ENCODE measurements around the gene KLHDC8A.

The KLHDC8A gene

GRCh38 chr1:205312866-205313562 is 43.7 kb downstream of the KLHDC8A start:
- Histone ChIP-seq H3K9ac (ENCODE audit: low read depth, low read length) (peak overlapping the region; percentile 85; the same call in 1 of the 2 replicates), H3K27ac (ENCODE audit: low read length) (peak overlapping the region; percentile 96), H3K36me3 (ENCODE audit: insufficient read depth, low read depth, low read length) (peaks cover 41% of the 10 kb centered on the region), H3K4me3 (ENCODE audit: low read length) (peak overlapping the region; percentile 52; the same call in 1 of the 2 replicates), H3K9me3 (ENCODE audit: insufficient read depth, low read depth, low read length) (no peaks in the 10 kb centered on the region), H3K27me3 (ENCODE audit: insufficient read depth, low read length) (no peaks in the 10 kb centered on the region), H3K4me1 (ENCODE audit: insufficient read depth, low read length) (peaks cover 50% of the 10 kb centered on the region)

DNA sequence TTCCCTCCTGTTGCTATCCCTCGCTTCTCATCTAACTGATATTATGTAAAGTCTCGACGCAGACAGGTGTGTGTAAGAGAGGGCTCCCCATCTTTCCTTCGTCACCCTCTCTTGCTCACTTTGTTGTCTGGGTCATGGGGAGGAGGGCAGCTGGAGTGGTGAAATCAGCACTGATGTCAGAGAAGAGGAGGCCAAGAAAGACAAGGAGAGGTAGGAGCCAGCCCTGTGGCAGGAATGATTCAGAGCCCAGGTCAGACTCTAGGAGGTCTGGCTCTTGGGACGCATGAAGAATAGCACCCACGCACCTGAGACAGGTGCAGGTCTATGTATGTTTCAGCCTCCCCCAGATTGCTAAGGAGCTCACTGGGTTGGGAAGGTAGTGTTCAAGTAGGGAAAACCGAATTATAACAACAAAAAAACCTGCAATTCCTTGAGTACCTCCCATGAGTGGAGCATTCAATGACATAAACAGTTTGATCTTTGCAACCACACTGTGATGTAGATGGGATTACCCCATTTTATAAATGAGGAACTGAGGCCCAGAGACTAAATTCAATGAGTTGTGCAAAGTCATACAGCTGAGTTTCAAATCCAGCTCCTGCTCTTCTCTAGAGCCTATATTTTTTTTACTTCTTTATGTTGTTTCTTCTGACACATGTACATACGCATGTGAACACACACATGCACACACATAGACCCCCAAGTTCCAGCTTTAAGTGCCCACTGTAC is 45.6 kb downstream of the KLHDC8A start:
- no peaks in the 10 kb centered on the region for H3K27me3 ChIP-seq (ENCODE audit: insufficient read depth, low read length)
- no peak overlapping the region for H3K4me3 ChIP-seq (ENCODE audit: low read length)
- H3K36me3 ChIP-seq (ENCODE audit: insufficient read depth, low read depth, low read length), result peaks cover 60% of the 10 kb centered on the region
- no peaks in the 10 kb centered on the region for H3K9me3 ChIP-seq (ENCODE audit: insufficient read depth, low read depth, low read length)
- H3K9ac ChIP-seq (ENCODE audit: low read depth, low read length), result no peak overlapping the region
- H3K4me1 ChIP-seq (ENCODE audit: insufficient read depth, low read length), result peaks cover 34% of the 10 kb centered on the region
- H3K27ac ChIP-seq (ENCODE audit: low read length), result no peak overlapping the region

- peaks cover 73% of the 10 kb centered on the region for H3K36me3 ChIP-seq (ENCODE audit: insufficient read depth, low read depth, low read length)
- no peak overlapping the region for H3K4me3 ChIP-seq (ENCODE audit: low read length)
- H3K4me1 ChIP-seq (ENCODE audit: insufficient read depth, low read length), result peaks cover 23% of the 10 kb centered on the region
- H3K9ac ChIP-seq (ENCODE audit: low read depth, low read length), result no peak overlapping the region
- H3K27me3 ChIP-seq (ENCODE audit: insufficient read depth, low read length), result no peaks in the 10 kb centered on the region
- no peaks in the 10 kb centered on the region for H3K9me3 ChIP-seq (ENCODE audit: insufficient read depth, low read depth, low read length)
- no peak overlapping the region for H3K27ac ChIP-seq (ENCODE audit: low read length)
Measured at GRCh38 chr1:205309741-205310140, 47.0 kb downstream of the KLHDC8A start.

- Histone ChIP-seq H3K27ac (ENCODE audit: low read length) (no peak overlapping the region), H3K36me3 (ENCODE audit: insufficient read depth, low read depth, low read length) (peaks cover 97% of the 10 kb centered on the region)
Measured at GRCh38 chr1:205306929-205307566, 49.7 kb downstream of the KLHDC8A start.

GRCh38 chr1:205304695-205305070 is 52.0 kb downstream of the KLHDC8A start:
- Histone ChIP-seq H3K36me3 (ENCODE audit: insufficient read depth, low read depth, low read length) (peaks cover 75% of the 10 kb centered on the region), H3K9me3 (ENCODE audit: insufficient read depth, low read depth, low read length) (no peaks in the 10 kb centered on the region), H3K4me3 (ENCODE audit: low read length) (no peak overlapping the region), H3K27me3 (ENCODE audit: insufficient read depth, low read length) (no peaks in the 10 kb centered on the region), H3K27ac (ENCODE audit: low read length) (no peak overlapping the region), H3K4me1 (ENCODE audit: insufficient read depth, low read length) (peaks cover 23% of the 10 kb centered on the region; the same call in 1 of the 2 replicates), H3K9ac (ENCODE audit: low read depth, low read length) (no peak overlapping the region)

More at GRCh38 chr1:205306929-205307566, 49.7 kb downstream of the KLHDC8A start:
- no peak overlapping the region for H3K4me3 ChIP-seq (ENCODE audit: low read length)
- H3K9me3 ChIP-seq (ENCODE audit: insufficient read depth, low read depth, low read length), result no peaks in the 10 kb centered on the region
- H3K9ac ChIP-seq (ENCODE audit: low read depth, low read length), result no peak overlapping the region
- no peaks in the 10 kb centered on the region for H3K27me3 ChIP-seq (ENCODE audit: insufficient read depth, low read length)
- H3K4me1 ChIP-seq (ENCODE audit: insufficient read depth, low read length), result peaks cover 7% of the 10 kb centered on the region; the same call in 1 of the 2 replicates

DNA sequence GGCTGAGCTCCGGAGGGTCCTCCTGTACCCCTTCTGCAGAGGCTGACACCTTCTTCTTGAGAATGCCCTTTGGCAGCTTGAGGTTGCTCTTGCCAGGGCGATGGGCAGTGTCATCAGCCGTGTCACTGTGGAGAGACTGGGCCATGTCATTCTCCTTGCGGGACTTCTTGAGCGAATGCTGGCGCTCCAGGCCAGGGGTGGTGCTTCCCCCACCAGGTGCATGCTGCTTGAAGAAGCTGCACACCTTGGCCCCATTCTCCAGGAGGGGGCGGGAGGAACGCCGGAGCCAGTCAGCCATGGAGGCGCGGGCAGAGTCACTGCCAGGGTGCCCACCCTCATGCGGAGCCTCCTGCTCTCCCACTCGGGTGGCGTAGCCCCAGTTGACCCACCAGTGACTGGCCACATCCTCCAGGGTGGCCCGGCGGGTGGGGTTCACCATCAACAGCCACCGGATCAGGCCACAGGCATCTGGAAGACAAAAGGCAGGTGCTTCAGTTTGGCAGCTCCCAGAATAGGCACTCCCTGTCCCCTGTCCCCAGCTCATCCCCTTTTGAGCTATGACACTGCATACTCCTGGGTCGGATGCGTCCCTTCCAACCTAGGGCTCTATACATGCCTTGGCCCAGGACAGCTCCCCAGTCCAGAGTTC is 52.6 kb downstream of the KLHDC8A start:
- Histone ChIP-seq H3K27me3 (ENCODE audit: insufficient read depth, low read length) (no peaks in the 10 kb centered on the region), H3K27ac (ENCODE audit: low read length) (no peak overlapping the region), H3K9me3 (ENCODE audit: insufficient read depth, low read depth, low read length) (no peaks in the 10 kb centered on the region), H3K4me3 (ENCODE audit: low read length) (no peak overlapping the region), H3K4me1 (ENCODE audit: insufficient read depth, low read length) (peaks cover 23% of the 10 kb centered on the region; the same call in 1 of the 2 replicates), H3K36me3 (ENCODE audit: insufficient read depth, low read depth, low read length) (peaks cover 70% of the 10 kb centered on the region), H3K9ac (ENCODE audit: low read depth, low read length) (no peak overlapping the region)

GRCh38 chr1:205303247-205303888 is 53.4 kb downstream of the KLHDC8A start:
- Histone ChIP-seq H3K27ac (ENCODE audit: low read length) (peak overlapping the region; percentile 47), H3K4me3 (ENCODE audit: low read length) (no peak overlapping the region), H3K9ac (ENCODE audit: low read depth, low read length) (peak overlapping the region; percentile 45; the same call in 1 of the 2 replicates), H3K27me3 (ENCODE audit: insufficient read depth, low read length) (no peaks in the 10 kb centered on the region), H3K36me3 (ENCODE audit: insufficient read depth, low read depth, low read length) (peaks cover 62% of the 10 kb centered on the region), H3K9me3 (ENCODE audit: insufficient read depth, low read depth, low read length) (no peaks in the 10 kb centered on the region), H3K4me1 (ENCODE audit: insufficient read depth, low read length) (peaks cover 28% of the 10 kb centered on the region; the same call in 1 of the 2 replicates)

DNA sequence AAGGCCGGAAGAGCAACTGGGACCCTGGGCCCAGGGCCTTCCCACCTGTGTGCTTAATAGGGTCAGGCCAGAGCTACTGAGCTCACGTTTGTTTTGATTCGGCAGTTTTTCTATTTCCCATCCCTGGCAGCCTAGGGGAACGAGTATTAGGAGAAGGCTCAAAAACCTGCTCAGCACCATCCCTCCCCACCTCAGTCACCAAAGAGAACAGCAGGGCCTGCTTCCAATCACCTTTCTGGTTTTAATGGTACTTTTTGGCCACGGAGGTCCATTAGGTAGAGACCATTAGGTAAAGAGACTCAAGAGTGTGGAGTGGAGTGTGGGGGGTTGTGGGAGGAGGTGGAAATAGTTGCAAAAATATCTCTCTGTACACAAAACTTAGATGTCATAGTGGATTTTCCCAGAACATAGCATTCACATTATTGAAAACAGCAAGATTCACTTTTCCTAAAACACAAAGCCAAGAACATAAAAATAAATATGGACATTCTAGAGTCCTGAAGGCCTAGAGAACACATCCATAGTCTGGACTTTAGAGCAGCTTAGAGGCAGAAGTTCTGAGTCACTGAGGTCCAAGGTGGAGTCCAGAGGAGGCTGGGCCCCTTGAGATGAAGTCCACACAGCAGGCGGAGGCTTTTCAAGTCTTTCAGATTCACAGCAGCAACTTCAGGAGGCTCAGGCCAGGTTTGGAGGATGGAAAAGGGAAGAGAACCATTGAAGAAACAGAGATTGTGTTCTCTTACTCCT is 54.7 kb downstream of the KLHDC8A start:
- Histone ChIP-seq H3K9ac (ENCODE audit: low read depth, low read length) (peak overlapping the region; percentile 78), H3K27me3 (ENCODE audit: insufficient read depth, low read length) (no peaks in the 10 kb centered on the region), H3K9me3 (ENCODE audit: insufficient read depth, low read depth, low read length) (no peaks in the 10 kb centered on the region), H3K4me1 (ENCODE audit: insufficient read depth, low read length) (peaks cover 34% of the 10 kb centered on the region), H3K27ac (ENCODE audit: low read length) (peak overlapping the region; percentile 67), H3K36me3 (ENCODE audit: insufficient read depth, low read depth, low read length) (peaks cover 49% of the 10 kb centered on the region), H3K4me3 (ENCODE audit: low read length) (peak overlapping the region; percentile 41; the same call in 1 of the 2 replicates)

DNA sequence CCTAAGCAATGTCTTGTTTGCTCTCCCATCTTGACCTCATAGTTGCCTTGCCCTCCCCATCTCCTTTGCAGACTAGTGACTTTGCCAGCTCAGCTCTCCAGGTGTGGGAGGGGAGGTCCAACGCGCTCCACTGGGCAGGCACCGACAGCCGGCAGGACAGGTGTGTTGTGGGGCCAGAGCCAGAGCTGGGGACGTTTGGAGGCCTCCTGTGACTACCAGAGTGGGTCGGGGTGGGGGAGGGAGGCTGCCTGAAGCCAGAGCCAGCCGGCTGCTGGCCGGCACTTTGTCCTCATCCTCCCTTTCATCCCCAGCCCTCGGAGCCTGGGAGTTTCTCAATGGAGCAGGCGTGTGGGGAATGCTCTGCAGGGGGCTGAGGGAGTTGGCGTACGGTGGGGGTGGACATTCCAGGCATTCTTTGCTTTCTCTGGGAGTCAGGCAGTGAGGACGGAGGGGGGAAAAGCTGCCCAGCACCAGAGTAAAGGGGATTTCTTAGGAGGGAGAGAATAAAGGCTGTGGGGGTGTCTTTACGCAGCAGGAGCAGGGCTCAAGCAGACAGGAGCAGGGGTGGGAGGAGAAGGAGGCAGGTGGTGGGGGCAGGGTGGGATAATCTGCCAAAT is 55.4 kb downstream of the KLHDC8A start:
- Histone ChIP-seq H3K36me3 (ENCODE audit: insufficient read depth, low read depth, low read length) (peaks cover 42% of the 10 kb centered on the region), H3K27ac (ENCODE audit: low read length) (peak overlapping the region; percentile 91), H3K9me3 (ENCODE audit: insufficient read depth, low read depth, low read length) (no peaks in the 10 kb centered on the region), H3K9ac (ENCODE audit: low read depth, low read length) (peak overlapping the region; percentile 85), H3K27me3 (ENCODE audit: insufficient read depth, low read length) (no peaks in the 10 kb centered on the region), H3K4me1 (ENCODE audit: insufficient read depth, low read length) (peaks cover 34% of the 10 kb centered on the region), H3K4me3 (ENCODE audit: low read length) (peak overlapping the region; percentile 43)

GRCh38 chr1:205300149-205300548 is 56.6 kb downstream of the KLHDC8A start:
- Histone ChIP-seq H3K4me3 (ENCODE audit: low read length) (no peak overlapping the region), H3K9ac (ENCODE audit: low read depth, low read length) (peak overlapping the region; percentile 85; the same call in 1 of the 2 replicates), H3K4me1 (ENCODE audit: insufficient read depth, low read length) (peaks cover 43% of the 10 kb centered on the region), H3K36me3 (ENCODE audit: insufficient read depth, low read depth, low read length) (peaks cover 31% of the 10 kb centered on the region), H3K27ac (ENCODE audit: low read length) (peak overlapping the region; percentile 86), H3K27me3 (ENCODE audit: insufficient read depth, low read length) (no peaks in the 10 kb centered on the region), H3K9me3 (ENCODE audit: insufficient read depth, low read depth, low read length) (no peaks in the 10 kb centered on the region)

Measured in iPS-20b (cell line).